GM21447 (cell line): ENCODE results near the gene IFT74.

Source experiments
- ATAC-seq: cut with Tn5 transposase; IDR thresholded peaks from one replicate; pipeline ENCODE4 v1.9.1; 2021; ENCODE audit not compliant: unreplicated experiment

Gene IFT74

DNA sequence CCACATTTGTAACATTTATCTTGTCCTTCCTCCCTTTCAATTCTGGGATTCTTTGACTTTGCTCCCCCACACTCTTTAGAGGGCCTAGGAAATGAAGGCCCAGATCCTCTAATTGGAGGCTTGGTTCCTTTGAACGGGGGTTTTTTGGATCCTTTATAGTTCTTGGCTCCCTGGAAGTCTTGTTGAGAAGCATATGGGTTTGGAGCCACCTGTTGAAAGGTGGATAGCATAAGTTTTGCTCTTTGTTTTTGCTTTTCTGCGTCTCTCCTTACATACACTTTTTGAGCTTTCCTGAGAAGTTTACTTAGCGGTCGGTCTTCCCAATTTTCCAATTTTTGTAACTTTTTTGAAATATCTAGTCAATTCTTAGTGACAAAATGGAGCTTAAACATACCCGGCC is 17.8 kb downstream of the IFT74 start:
- ATAC-seq: no peak

- no peak for ATAC-seq
These were observed 18.7 kb downstream of the IFT74 start for GRCh38 chr9:26974927-26975326.

DNA sequence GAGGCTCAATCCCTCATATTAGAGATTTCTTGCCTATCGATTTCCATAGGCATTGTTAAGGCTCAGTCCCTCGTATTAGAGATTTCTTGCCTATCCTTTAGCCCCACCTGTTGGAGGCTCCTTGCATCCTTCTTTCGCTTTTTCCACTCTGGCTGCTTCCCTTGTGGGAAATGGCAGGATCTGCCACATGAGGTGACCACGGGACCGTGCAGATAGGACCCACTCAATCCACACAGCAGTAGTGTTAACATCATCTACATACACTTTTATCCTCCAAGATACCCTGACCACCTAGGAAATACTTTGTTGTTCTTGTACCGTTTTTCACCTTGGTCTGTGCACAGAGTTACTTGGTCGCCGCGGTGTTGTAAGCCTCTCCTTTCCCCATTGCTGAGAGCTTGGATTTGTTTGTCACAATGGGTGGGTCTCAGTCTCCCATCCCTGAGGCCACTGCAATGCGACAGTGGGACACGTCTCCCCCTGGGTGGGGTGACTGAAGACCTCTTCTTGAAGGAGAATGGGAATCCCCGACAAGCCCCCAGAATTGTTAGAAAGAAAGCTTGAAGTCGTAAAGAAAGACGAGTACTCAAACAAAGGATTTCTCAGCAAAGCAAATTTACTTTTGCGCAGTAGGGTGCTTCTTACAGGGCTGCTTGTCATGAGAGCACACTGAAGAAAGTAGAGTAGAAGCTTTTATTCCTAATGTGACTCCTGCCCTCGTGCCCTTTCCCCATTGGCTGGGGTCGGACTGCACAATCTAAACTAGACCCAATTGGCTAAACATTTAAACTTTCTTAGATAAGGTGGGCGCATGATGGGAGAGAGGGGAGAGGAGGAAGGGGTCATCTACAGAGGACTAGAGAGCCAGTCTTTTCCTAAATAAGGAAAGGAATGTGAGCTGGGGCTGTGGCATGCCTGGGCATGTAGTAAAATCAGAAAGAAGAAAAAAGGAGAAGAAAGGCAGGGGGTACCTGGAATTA is 19.8 kb downstream of the IFT74 start:
- no peak for ATAC-seq

GRCh38 chr9:26983340-26983739 is 27.1 kb downstream of the IFT74 start:
- peak; percentile 78 for ATAC-seq

DNA sequence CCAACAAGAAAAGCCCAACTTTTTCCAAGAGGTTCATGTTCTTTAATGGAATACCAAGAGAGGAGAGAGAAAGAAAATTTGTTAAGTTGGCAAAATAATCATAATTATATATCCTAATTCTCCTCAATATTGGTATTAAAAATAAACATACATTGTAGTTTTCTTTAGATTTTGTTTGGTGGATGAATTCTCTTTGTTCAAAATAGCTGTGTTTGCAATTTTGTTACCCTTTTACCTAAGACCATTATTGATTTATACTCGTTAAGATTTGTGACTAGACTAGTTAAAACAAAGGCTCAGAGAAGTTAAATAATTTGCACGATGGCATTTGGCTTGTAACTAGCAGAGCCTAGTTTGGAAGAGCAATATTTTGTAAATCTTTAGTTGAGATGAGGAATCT is 39.6 kb downstream of the IFT74 start:
- ATAC-seq: no peak

- ATAC-seq: no peak
These were observed 47.3 kb downstream of the IFT74 start for GRCh38 chr9:27003426-27004077.

- ATAC-seq: no peak
These were observed 49.3 kb downstream of the IFT74 start, which contains the start of gene LRRC19 for GRCh38 chr9:27005491-27005890. LRRC19 (minus strand) TSS chr9:27005672; CDS start chr9:26999694, 5,978 bp downstream.

DNA sequence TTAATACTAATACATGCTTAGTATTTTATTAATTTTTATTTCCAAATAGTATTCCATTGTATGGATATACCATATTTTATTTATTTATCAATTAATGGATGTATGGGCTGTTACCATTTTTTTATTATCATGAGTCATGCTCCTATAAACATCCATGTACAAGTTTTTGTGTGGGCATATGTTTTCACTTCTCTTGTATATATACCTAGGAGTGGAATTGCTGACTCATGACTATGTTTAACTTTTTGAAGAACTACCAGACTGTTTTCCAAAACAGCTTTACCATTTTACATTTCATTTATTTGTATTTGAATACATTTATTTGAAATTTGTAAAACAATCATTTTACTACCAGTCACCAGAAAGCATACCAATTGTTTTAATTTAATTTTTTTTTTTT is 63.4 kb downstream of the IFT74 start:
- ATAC-seq: no peak

DNA sequence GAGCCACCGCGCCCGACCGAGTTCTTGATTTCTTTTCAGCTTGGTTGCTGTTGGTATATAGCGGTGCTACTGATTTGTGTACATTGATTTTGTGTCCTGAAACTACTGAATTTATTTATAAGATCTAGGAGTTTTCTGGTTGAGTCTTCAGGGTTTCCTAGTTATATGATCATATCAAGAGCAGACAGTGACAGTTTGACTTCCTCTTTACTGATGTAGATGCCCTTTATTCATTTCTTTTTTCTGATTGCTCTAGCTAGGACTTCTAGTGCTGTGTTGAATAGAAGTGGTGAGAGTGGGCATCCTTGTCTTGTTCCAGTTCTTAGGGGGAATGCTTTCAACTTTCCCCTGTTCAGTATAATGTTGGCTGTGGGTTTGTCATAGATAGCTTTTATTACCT is 66.7 kb downstream of the IFT74 start:
- ATAC-seq: no peak

DNA sequence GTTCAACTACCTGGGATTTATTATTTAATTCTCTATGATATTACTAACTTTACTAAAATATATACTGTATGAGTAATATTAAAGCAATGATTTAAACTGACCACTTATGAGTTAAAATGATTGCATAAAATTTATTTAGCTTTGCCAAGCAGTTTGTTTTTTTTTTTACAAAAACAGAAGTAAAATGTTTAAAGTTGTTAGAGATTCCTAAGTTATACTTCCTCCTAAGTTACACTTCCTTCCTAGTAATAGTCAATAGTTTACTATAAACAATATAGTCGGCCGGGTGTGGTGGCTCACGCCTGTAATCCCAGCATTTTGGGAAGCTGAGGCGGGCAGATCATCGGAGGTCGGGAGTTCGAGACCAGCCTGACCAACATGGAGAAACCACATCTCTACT is 73.0 kb downstream of the IFT74 start:
- ATAC-seq: no peak

DNA sequence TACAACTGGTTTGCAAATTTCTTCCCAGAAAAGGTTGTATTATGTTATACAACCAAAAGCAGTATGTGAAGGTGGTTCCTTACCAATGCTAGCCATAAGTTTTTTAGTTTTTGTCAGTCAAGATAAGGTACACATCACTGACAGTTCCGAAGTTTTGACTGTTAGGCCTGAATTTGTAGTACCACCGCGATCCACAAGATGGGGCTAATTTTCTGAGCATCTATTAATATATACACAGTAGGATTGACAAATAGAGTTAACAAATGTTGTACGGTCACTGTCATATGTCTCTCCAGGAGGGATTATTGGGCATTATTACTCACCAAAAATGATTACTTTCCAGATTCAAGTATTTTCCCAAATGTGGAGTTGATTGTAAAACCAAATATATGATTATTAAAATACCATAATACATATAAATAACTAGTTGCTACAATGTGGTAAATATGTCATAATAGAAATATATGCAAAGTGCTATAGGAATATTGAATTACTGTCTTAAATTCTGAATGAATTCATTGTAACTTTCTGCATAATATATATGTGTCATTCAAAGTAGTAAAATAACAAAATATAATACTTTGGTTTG is 77.7 kb downstream of the IFT74 start:
- ATAC-seq: peak; percentile 90

GRCh38 chr9:27037499-27037898 is 81.3 kb downstream of the IFT74 start:
- no peak for ATAC-seq

- ATAC-seq: no peak
These were observed 85.5 kb downstream of the IFT74 start for GRCh38 chr9:27041746-27042145.

DNA sequence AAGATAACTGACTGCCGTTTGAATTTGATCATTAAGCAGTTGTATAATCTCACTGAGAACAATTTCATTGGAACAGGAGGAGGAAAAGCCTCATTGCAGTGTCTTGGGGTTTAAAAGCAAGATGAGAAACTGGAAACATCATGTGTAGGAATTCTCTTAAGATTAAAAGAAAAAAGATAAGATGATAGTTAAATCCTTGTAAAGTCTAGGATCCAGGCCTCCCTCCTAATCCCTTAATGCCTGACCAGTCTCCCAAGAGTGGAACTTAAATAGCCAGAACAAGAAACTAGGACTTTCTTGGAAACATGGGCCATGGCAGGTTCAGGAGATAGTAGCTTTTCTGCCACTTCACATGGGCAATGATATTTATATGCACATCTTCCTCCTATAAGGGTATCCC is 86.3 kb downstream of the IFT74 start:
- no peak for ATAC-seq

DNA sequence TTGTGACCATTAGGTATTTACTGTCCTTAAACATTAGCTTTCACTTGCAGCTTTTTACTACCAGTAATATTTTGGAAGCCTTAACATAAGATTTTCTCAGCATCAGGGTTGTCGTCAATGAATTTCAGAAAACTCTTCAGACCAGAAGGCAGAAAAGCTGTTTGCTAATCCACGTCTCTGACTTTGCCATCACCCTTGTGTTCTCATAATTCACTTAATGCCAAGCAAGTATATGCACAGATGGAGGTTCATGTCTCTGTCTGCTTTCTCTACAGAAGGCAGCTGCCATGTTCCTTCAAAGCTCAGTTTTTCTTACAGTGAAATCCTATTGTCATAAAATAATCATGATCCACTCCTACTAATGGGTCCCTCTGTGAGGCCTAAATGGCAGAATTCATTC is 87.0 kb downstream of the IFT74 start:
- no peak for ATAC-seq

- no peak for ATAC-seq
These were observed 90.9 kb downstream of the IFT74 start for GRCh38 chr9:27047136-27047535.

- no peak for ATAC-seq
These were observed 97.3 kb downstream of the IFT74 start for GRCh38 chr9:27053369-27054022.

GRCh38 chr9:27054125-27054524 is 97.9 kb downstream of the IFT74 start:
- no peak for ATAC-seq

- ATAC-seq: no peak
These were observed 98.6 kb downstream of the IFT74 start for GRCh38 chr9:27054841-27055240.

- ATAC-seq: no peak
These were observed 103.2 kb downstream of the IFT74 start for GRCh38 chr9:27059412-27059811.

DNA sequence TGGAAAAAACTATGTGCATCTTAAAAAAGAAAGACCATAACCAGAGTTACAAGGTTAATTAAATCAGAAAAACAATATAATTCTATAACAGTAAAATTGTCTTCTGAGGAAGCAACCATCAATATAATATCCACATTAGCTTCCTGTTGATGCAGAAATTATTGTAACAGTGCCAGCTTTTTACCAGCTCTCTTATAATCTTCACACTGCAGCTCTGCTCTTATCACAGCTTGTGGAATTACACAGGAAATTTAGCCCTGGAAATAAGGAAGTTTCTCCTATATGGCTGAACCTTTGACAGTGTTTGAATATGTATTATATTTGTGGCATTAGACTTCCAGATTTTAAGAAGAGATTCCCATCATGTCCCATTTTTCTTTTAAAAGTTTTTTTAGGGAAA is 103.7 kb downstream of the IFT74 start:
- ATAC-seq: no peak
